GM23248 (cell line): Measurements from ENCODE around the gene DMAC2. TPM values are rescaled to one million over a fixed set of nuclear protein-coding genes. Genes with fewer than 3 reads are reported as not detected.
"Not testable (repeated sequence)": the region's sequence is repeated elsewhere in the genome, so short reads cannot be mapped to it uniquely, and the experiment has no call there.

Experiments
- DNase-seq: peaks from one replicate; pipeline ENCODE4 v3.0.0-alpha.2; 2015
- H2AFZ ChIP-seq: fragments of 200-600 bp; sonication (generic); 2 replicates; pipeline ENCODE4 v1.6.1; 2016; ENCODE audit warnings: antibody characterized with exemption
- H3F3A ChIP-seq: fragments of 200-600 bp; sonication (generic); 2 replicates; pipeline ENCODE4 v1.6.1; 2016; ENCODE audit warnings: mild to moderate bottlenecking, antibody characterized with exemption, mixed run types; ENCODE audit not compliant: insufficient read depth
- H3K27ac ChIP-seq: fragments of 200-600 bp; sonication (generic); 2 replicates; pipeline ENCODE4 v1.5.1; 2016; ENCODE audit warnings: mild to moderate bottlenecking
- H3K27me3 ChIP-seq: fragments of 200-600 bp; sonication (generic); replicated peaks from 2 replicates; pipeline ENCODE4 v1.6.1; 2016; ENCODE audit warnings: mild to moderate bottlenecking; ENCODE audit not compliant: insufficient read depth
- H3K36me3 ChIP-seq: fragments of 200-600 bp; sonication (generic); 2 replicates; pipeline ENCODE4 v1.6.1; 2016; ENCODE audit warnings: low read depth, mild to moderate bottlenecking
- H3K4me1 ChIP-seq: fragments of 200-600 bp; sonication (generic); 2 replicates; pipeline ENCODE4 v1.6.1; 2016; ENCODE audit warnings: mild to moderate bottlenecking; ENCODE audit not compliant: insufficient read depth
- H3K4me2 ChIP-seq: fragments of 200-600 bp; sonication (generic); one replicate; pipeline ENCODE4 v1.6.1; 2016; ENCODE audit warnings: mild to moderate bottlenecking; ENCODE audit not compliant: unreplicated experiment
- H3K4me3 ChIP-seq: fragments of 200-600 bp; sonication (generic); 2 replicates; pipeline ENCODE4 v1.5.1; 2016; ENCODE audit warnings: mild to moderate bottlenecking
- H3K79me2 ChIP-seq: fragments of 200-600 bp; sonication (generic); 2 replicates; pipeline ENCODE4 v1.6.1; 2016; ENCODE audit warnings: mild to moderate bottlenecking; ENCODE audit not compliant: insufficient read depth
- H3K9ac ChIP-seq: fragments of 200-600 bp; sonication (generic); 2 replicates; pipeline ENCODE4 v1.6.1; 2016; ENCODE audit warnings: mild to moderate bottlenecking
- H3K9me2 ChIP-seq: fragments of 200-600 bp; sonication (generic); 2 replicates; pipeline ENCODE4 v1.6.1; 2016; ENCODE audit warnings: mixed run types, mild to moderate bottlenecking, moderate library complexity; ENCODE audit not compliant: insufficient read depth
- H3K9me3 ChIP-seq: fragments of 200-600 bp; sonication (generic); one replicate; pipeline ENCODE4 v1.6.1; 2017; ENCODE audit warnings: low read depth
- H4K20me1 ChIP-seq: fragments of 200-600 bp; sonication (generic); 2 replicates; pipeline ENCODE4 v1.6.0; 2016; ENCODE audit not compliant: insufficient read depth
- EZH2 ChIP-seq: fragments of 200-600 bp; sonication (generic); IDR thresholded peaks from 2 replicates; pipeline ENCODE4 v1.6.1; 2018; ENCODE audit warnings: antibody characterized with exemption, mild to moderate bottlenecking; ENCODE audit not compliant: insufficient read depth, poor library complexity, severe bottlenecking
- EZH2phosphoT487 ChIP-seq: fragments of 200-600 bp; sonication (generic); IDR thresholded peaks from 2 replicates; pipeline ENCODE4 v1.6.1; 2018; ENCODE audit warnings: antibody characterized with exemption, moderate library complexity, mild to moderate bottlenecking, low read depth; ENCODE audit not compliant: insufficient read depth
- WGBS, 2 experiments: methylation state at CpG; one replicate each; pipeline ENCODE4 v1.1.6; 2015 to 2017; ENCODE audit warnings: low lambda C conversion rate in 2 of 2, low coverage in 1 of 2; ENCODE audit errors: missing lambda C conversion rate in 2 of 2; 5-methylcytosine and 5-hydroxymethylcytosine counted together
- in situ Hi-C: fragments of 300-500 bp; cut with MboI; formaldehyde crosslinking; loops from 2 replicates; pipeline ENCODE4 v1.15.0; 2020
- polyA plus RNA-seq: library from polyadenylated mRNA; unstranded; fragments of >200 nt; fragmentation: Nextera tagmentation; extraction: Ambion mirVana; gene quantifications from 2 replicates; pipeline ENCODE4 v1.2.1, GENCODE V29; 2016
- total RNA-seq: library from RNA; depleted of rRNA; stranded (reverse); fragments of >200 nt; shearing (Covaris generic); gene quantifications from 2 replicates; pipeline ENCODE4 v1.2.3, GENCODE V29; 2014; rRNA removed

The DMAC2 gene
- total RNA-seq (52.9 and 72.8 TPM in 2 replicates), polyA plus RNA-seq (49.2 and 50.6 TPM in 2 replicates)

- H3K9me2 ChIP-seq: no peaks in the 10 kb centered on the region
- in situ Hi-C loops: no loop called here
Measured at GRCh38 chr19:41439441-41440222, at the start of gene DMAC2. Gene DMAC2 (minus strand): TSS chr19:41439912. CDS start chr19:41439899, 13 bp downstream.

GRCh38 chr19:41486953-41487352, 47.2 kb upstream of the DMAC2 start:
- H3K36me3 ChIP-seq, DNase-seq, H3K9me2 ChIP-seq, H3K27ac ChIP-seq, H4K20me1 ChIP-seq, H3K4me2 ChIP-seq, H3K9me3 ChIP-seq, H3K9ac ChIP-seq, H2AFZ ChIP-seq, H3K4me3 ChIP-seq, H3K4me1 ChIP-seq, H3K79me2 ChIP-seq, in situ Hi-C loops, H3F3A ChIP-seq: not testable (repeated sequence)
- WGBS, 2 experiments: 42 to 47% methylated on average over 4 of the region's 4 CpGs
- H3K27me3 ChIP-seq: peaks cover 19% of the 10 kb centered on the region

More at GRCh38 chr19:41439441-41440222, at the start of gene DMAC2:
- Histone ChIP-seq H2AFZ (peak within 1 kb of the TSS; percentile 90), H3K79me2 (peaks cover 20% of the 10 kb centered on the region), H3K27me3 (no peaks in the 10 kb centered on the region), H3K4me2 (peak within 1 kb of the TSS; percentile 76), H3K36me3 (no peaks in the 10 kb centered on the region), H4K20me1 (no peaks in the 10 kb centered on the region), H3K27ac (peak within 1 kb of the TSS; percentile 91), H3K4me1 (peaks cover 7% of the 10 kb centered on the region; the same call in 1 of the 2 replicates), H3K9ac (peak within 1 kb of the TSS; percentile 88), H3K4me3 (peak within 1 kb of the TSS; percentile 97), H3K9me3 (no peaks in the 10 kb centered on the region), H3F3A (no peaks in the 10 kb centered on the region)
- DNase-seq: peak; percentile 100
- TF ChIP-seq EZH2 (no peak), EZH2phosphoT487 (no peak)
- 1% methylated on average over 40 of the region's 40 CpGs for WGBS, 2 experiments

- Histone ChIP-seq H3F3A (no peaks in the 10 kb centered on the region), H3K36me3 (no peaks in the 10 kb centered on the region), H3K9me3 (no peaks in the 10 kb centered on the region), H3K27ac (no peak overlapping the region), H3K9me2 (no peaks in the 10 kb centered on the region), H3K4me1 (no peaks in the 10 kb centered on the region), H3K9ac (no peak overlapping the region), H3K79me2 (no peaks in the 10 kb centered on the region), H3K4me3 (no peak overlapping the region), H4K20me1 (no peaks in the 10 kb centered on the region), H3K4me2 (no peak overlapping the region), H3K27me3 (peaks cover 24% of the 10 kb centered on the region), H2AFZ (no peak overlapping the region)
- TF ChIP-seq EZH2phosphoT487 (no peak), EZH2 (no peak)
- 23 to 29% methylated on average over 4 of the region's 4 CpGs for WGBS, 2 experiments
- in situ Hi-C loops: no loop called here
- no peak for DNase-seq
Measured at GRCh38 chr19:41484822-41485221, 45.1 kb upstream of the DMAC2 start.

- Histone ChIP-seq H3K4me2 (no peak overlapping the region), H3K9ac (no peak overlapping the region)
Measured at GRCh38 chr19:41480336-41480735, 40.6 kb upstream of the DMAC2 start.

More at GRCh38 chr19:41480336-41480735, 40.6 kb upstream of the DMAC2 start:
- no peaks in the 10 kb centered on the region for H4K20me1 ChIP-seq
- no peaks in the 10 kb centered on the region for H3F3A ChIP-seq
- H3K36me3 ChIP-seq: no peaks in the 10 kb centered on the region
- peaks cover 18% of the 10 kb centered on the region for H3K27me3 ChIP-seq
- H3K79me2 ChIP-seq: no peaks in the 10 kb centered on the region
- no peak for TF ChIP-seq EZH2phosphoT487
- H2AFZ ChIP-seq: no peak overlapping the region
- H3K4me1 ChIP-seq: no peaks in the 10 kb centered on the region
- in situ Hi-C loops: no loop called here
- H3K4me3 ChIP-seq: no peak overlapping the region
- no peak for DNase-seq
- H3K9me3 ChIP-seq: no peaks in the 10 kb centered on the region
- no peak overlapping the region for H3K27ac ChIP-seq
- 58 to 59% methylated on average over 12 of the region's 12 CpGs for WGBS, 2 experiments
- H3K9me2 ChIP-seq: no peaks in the 10 kb centered on the region
